Liver (tissue), 9 donors: ENCODE data around the gene PLA2G4F. TPM values are rescaled to one million over a fixed set of nuclear protein-coding genes. Genes with fewer than 3 reads are reported as not detected.

Experiments
- DNase-seq: peaks from one replicate; pipeline ENCODE4 v3.0.0-alpha.2; 2017; ENCODE audit warnings: low spot score
- H3K27ac ChIP-seq, 2 donors: one replicate each; pipeline ENCODE4 v1.7.0; 2013; ENCODE audit warnings: inconsistent platforms in 2 of 2, low read length in 2 of 2, control low read depth in 1 of 2, low read depth in 1 of 2, mild to moderate bottlenecking in 1 of 2
- H3K27me3 ChIP-seq, 4 donors: one replicate each; pipeline versions ENCODE4 v1.6.1 to v1.7.0; 2013; ENCODE audit warnings: low read length in 3 of 4, inconsistent platforms in 1 of 4, mild to moderate bottlenecking in 1 of 4, moderate library complexity in 1 of 4; ENCODE audit not compliant: control insufficient read depth in 4 of 4, insufficient read depth in 4 of 4
- H3K36me3 ChIP-seq, 4 donors: one replicate each; pipeline versions ENCODE4 v1.6.1 to v1.7.0; 2013; ENCODE audit warnings: low read length in 3 of 4, mild to moderate bottlenecking in 3 of 4, low read depth in 1 of 4, moderate library complexity in 1 of 4; ENCODE audit not compliant: control insufficient read depth in 4 of 4, insufficient read depth in 3 of 4
- H3K4me1 ChIP-seq, 4 donors: one replicate each; pipeline versions ENCODE4 v1.6.1 to v1.7.0; 2013; ENCODE audit warnings: low read length in 3 of 4, mild to moderate bottlenecking in 3 of 4, moderate library complexity in 1 of 4; ENCODE audit not compliant: control insufficient read depth in 4 of 4, insufficient read depth in 4 of 4
- H3K4me3 ChIP-seq, 3 donors: one replicate each; pipeline versions ENCODE4 v1.6.1 to v1.7.0; 2013; ENCODE audit warnings: low read length in 3 of 3, control low read depth in 1 of 3, low read depth in 1 of 3, mild to moderate bottlenecking in 1 of 3
- H3K9ac ChIP-seq, 2 donors: one replicate each; pipeline ENCODE4 v1.7.0; 2013; ENCODE audit warnings: low read length in 2 of 2, mild to moderate bottlenecking in 2 of 2, moderate library complexity in 2 of 2, control low read depth in 1 of 2, low read depth in 1 of 2
- H3K9me3 ChIP-seq, 4 donors: one replicate each; pipeline versions ENCODE4 v1.6.1 to v1.7.0; 2013; ENCODE audit warnings: low read length in 3 of 4; ENCODE audit not compliant: control insufficient read depth in 4 of 4
- EGR1 ChIP-seq, 2 donors: IDR thresholded peaks; 2 replicates each; pipeline ENCODE4 v1.6.1; 2016 to 2018; ENCODE audit warnings: antibody characterized with exemption in 2 of 2, low read depth in 2 of 2
- FOXA1 ChIP-seq: IDR thresholded peaks from 2 replicates; pipeline ENCODE4 v1.6.1; 2016; ENCODE audit warnings: antibody characterized with exemption
- FOXA2 ChIP-seq: IDR thresholded peaks from 2 replicates; pipeline ENCODE4 v1.6.1; 2016; ENCODE audit warnings: antibody characterized with exemption
- GABPA ChIP-seq, 2 donors: IDR thresholded peaks in 1 of 2; conservative IDR thresholded peaks in 1 of 2; 2 replicates each; pipeline ENCODE4 v1.6.1; 2016; ENCODE audit warnings: antibody characterized with exemption in 2 of 2, mild to moderate bottlenecking in 1 of 2, moderate library complexity in 1 of 2
- HNF4A ChIP-seq, 2 donors: conservative IDR thresholded peaks; 2 replicates each; pipeline ENCODE4 v1.6.1; 2016; ENCODE audit warnings: antibody characterized with exemption in 2 of 2, mild to moderate bottlenecking in 2 of 2
- HNF4G ChIP-seq: IDR thresholded peaks from 2 replicates; pipeline ENCODE4 v1.6.1; 2016; ENCODE audit warnings: antibody characterized with exemption
- JUND ChIP-seq, 2 donors: IDR thresholded peaks; 2 replicates each; pipeline ENCODE4 v1.6.1; 2016; ENCODE audit warnings: antibody characterized with exemption in 2 of 2
- NR2F2 ChIP-seq: IDR thresholded peaks from 2 replicates; pipeline ENCODE4 v1.6.1; 2016; ENCODE audit warnings: antibody characterized with exemption
- RAD21 ChIP-seq, 2 donors: IDR thresholded peaks; 2 replicates each; pipeline ENCODE4 v1.6.1; 2016; ENCODE audit warnings: antibody characterized with exemption in 2 of 2, mild to moderate bottlenecking in 2 of 2
- RXRA ChIP-seq, 2 donors: IDR thresholded peaks; 2 replicates each; pipeline ENCODE4 v1.6.1; 2017 to 2018; ENCODE audit warnings: antibody characterized with exemption in 2 of 2, mild to moderate bottlenecking in 1 of 2
- SP1 ChIP-seq: IDR thresholded peaks from 2 replicates; pipeline ENCODE4 v1.6.1; 2018; ENCODE audit warnings: antibody characterized with exemption, mild to moderate bottlenecking
- TAF1 ChIP-seq: conservative IDR thresholded peaks from 2 replicates; pipeline ENCODE4 v1.6.1; 2016; ENCODE audit warnings: antibody characterized with exemption, mild to moderate bottlenecking
- YY1 ChIP-seq: IDR thresholded peaks from 2 replicates; pipeline ENCODE4 v1.6.1; 2016; ENCODE audit warnings: antibody characterized with exemption, mild to moderate bottlenecking
- WGBS: extraction: QIAGEN DNeasy Blood & Tissue Kit; methylation state at CpG from one replicate; pipeline ENCODE4 v1.1.7; 2013; 5-methylcytosine and 5-hydroxymethylcytosine counted together
- polyA plus RNA-seq, 2 donors: library from polyadenylated mRNA; stranded (reverse) in 1 of 2; unstranded in 1 of 2; fragments of 200-250 nt in 1 of 2; fragments of >200 nt in 1 of 2; fragmentation: Nextera tagmentation in 1 of 2; extraction: Ambion mirVana in 1 of 2; gene quantifications; one replicate each; pipeline versions ENCODE4 v1.2.1 to v1.2.3, GENCODE V29; 2013 to 2015
- total RNA-seq, 2 donors: library from RNA; depleted of rRNA; stranded (reverse); fragments of >200 nt; gene quantifications; one replicate each; pipeline ENCODE4 v1.2.3, GENCODE V29; 2014
- TF ChIP-seq, protein P1 (sequence below): fragments of 150-350 bp; IDR thresholded peaks from 2 replicates; pipeline ENCODE4 v1.5.1; 2017; ENCODE audit warnings: improper control_type of control experiment, low read depth, low read length; ENCODE audit not compliant: missing input control
- TF ChIP-seq, protein P2 (sequence below): IDR thresholded peaks from 2 replicates; pipeline ENCODE4 v1.6.1; 2016; ENCODE audit warnings: antibody characterized with exemption
- TF ChIP-seq, protein P3 (sequence below): IDR thresholded peaks from 2 replicates; pipeline ENCODE4 v1.6.1; 2016; ENCODE audit warnings: antibody characterized with exemption
- TF ChIP-seq, protein P4 (sequence below): IDR thresholded peaks from 2 replicates; pipeline ENCODE4 v1.6.1; 2016; ENCODE audit warnings: antibody characterized with exemption, mild to moderate bottlenecking
- TF ChIP-seq, protein P5 (sequence below): IDR thresholded peaks from 2 replicates; pipeline ENCODE4 v1.6.1; 2016; ENCODE audit warnings: antibody characterized with exemption
- donor health status: healthy.
- donor health status: healthy.
- donor health status: healthy.
- donor health status: healthy.
- donor health status: healthy.

Gene PLA2G4F
- total and polyA plus RNA-seq, 4 donors = not detected

DNA sequence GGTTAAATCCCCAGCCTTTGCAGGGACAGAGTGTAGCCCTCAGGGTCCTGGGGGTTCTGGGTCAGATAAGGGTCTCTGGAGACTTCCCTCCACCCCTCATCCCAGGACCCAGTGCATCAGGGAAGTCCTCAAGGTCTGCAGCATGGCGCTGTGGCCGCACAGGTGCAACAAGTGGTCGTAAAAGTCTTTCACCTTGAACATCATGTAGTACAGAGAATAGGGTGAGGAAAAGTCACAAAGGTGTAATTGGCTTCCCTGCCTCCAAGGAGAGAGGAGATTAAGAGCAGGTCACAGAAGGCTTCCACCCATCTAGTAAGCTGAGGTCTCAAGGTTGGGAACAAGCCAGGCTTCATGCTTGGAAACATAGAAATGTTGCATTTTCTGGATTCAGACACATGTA lies 32.9 kb downstream of the PLA2G4F start:
- TF ChIP-seq FOXA1 (no peak), RXRA (IDR thresholded peaks at IDR 0.05) (no peak), GABPA (IDR thresholded peaks at IDR 0.05 in 1 of 2, conservative IDR thresholded peaks at IDR 0.05 in 1 of 2) (no peak), JUND (IDR thresholded peaks at IDR 0.05) (no peak), HNF4A (conservative IDR thresholded peaks at IDR 0.05) (no peak), SP1 (no peak), NR2F2 (no peak)
- TF ChIP-seq, protein P1, sequence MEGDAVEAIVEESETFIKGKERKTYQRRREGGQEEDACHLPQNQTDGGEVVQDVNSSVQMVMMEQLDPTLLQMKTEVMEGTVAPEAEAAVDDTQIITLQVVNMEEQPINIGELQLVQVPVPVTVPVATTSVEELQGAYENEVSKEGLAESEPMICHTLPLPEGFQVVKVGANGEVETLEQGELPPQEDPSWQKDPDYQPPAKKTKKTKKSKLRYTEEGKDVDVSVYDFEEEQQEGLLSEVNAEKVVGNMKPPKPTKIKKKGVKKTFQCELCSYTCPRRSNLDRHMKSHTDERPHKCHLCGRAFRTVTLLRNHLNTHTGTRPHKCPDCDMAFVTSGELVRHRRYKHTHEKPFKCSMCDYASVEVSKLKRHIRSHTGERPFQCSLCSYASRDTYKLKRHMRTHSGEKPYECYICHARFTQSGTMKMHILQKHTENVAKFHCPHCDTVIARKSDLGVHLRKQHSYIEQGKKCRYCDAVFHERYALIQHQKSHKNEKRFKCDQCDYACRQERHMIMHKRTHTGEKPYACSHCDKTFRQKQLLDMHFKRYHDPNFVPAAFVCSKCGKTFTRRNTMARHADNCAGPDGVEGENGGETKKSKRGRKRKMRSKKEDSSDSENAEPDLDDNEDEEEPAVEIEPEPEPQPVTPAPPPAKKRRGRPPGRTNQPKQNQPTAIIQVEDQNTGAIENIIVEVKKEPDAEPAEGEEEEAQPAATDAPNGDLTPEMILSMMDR = no peak
- Histone ChIP-seq H3K9ac (no peak overlapping the region), H3K4me3 (no peak overlapping the region), H3K4me1 (no peaks in the 10 kb centered on the region), H3K36me3 (no peaks in the 10 kb centered on the region), H3K27ac (no peak overlapping the region), H3K9me3 (no peaks in the 10 kb centered on the region), H3K27me3 (no peaks in the 10 kb centered on the region)
- WGBS = 93% methylated on average over 3 of the region's 3 CpGs
- no peak for DNase-seq

DNA sequence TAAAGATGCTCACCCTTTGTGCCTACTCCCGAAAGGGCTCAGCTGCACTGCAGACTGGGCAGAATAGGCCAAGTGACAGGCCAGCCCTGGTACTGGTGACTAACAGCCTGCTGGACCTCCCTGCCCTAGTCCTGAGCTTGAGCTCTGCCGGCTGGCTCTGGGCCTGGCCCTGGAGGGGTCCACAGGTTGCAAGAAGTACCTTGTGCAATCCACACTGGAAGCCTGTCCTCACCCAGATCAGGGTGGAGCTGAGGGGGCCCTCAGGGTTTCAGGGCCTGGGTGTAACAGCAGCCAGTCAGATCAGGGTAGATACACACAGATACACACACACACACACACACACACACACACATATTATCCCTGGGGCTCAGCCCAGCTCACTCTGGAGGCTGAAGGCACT lies 34.8 kb downstream of the PLA2G4F start:
- no peaks in the 10 kb centered on the region for H3K4me1 ChIP-seq
- WGBS = 27% methylated on average over 2 of the region's 2 CpGs
- no peak for TF ChIP-seq GABPA (IDR thresholded peaks at IDR 0.05 in 1 of 2, conservative IDR thresholded peaks at IDR 0.05 in 1 of 2)
- TF ChIP-seq, protein P1 = no peak
- TF ChIP-seq NR2F2 = no peak
- TF ChIP-seq SP1 = no peak
- TF ChIP-seq, protein P2, sequence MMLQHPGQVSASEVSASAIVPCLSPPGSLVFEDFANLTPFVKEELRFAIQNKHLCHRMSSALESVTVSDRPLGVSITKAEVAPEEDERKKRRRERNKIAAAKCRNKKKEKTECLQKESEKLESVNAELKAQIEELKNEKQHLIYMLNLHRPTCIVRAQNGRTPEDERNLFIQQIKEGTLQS = no peak
- TF ChIP-seq, protein P3, sequence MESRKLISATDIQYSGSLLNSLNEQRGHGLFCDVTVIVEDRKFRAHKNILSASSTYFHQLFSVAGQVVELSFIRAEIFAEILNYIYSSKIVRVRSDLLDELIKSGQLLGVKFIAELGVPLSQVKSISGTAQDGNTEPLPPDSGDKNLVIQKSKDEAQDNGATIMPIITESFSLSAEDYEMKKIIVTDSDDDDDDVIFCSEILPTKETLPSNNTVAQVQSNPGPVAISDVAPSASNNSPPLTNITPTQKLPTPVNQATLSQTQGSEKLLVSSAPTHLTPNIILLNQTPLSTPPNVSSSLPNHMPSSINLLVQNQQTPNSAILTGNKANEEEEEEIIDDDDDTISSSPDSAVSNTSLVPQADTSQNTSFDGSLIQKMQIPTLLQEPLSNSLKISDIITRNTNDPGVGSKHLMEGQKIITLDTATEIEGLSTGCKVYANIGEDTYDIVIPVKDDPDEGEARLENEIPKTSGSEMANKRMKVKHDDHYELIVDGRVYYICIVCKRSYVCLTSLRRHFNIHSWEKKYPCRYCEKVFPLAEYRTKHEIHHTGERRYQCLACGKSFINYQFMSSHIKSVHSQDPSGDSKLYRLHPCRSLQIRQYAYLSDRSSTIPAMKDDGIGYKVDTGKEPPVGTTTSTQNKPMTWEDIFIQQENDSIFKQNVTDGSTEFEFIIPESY = no peak
- TF ChIP-seq FOXA1 = no peak
- TF ChIP-seq, protein P4, sequence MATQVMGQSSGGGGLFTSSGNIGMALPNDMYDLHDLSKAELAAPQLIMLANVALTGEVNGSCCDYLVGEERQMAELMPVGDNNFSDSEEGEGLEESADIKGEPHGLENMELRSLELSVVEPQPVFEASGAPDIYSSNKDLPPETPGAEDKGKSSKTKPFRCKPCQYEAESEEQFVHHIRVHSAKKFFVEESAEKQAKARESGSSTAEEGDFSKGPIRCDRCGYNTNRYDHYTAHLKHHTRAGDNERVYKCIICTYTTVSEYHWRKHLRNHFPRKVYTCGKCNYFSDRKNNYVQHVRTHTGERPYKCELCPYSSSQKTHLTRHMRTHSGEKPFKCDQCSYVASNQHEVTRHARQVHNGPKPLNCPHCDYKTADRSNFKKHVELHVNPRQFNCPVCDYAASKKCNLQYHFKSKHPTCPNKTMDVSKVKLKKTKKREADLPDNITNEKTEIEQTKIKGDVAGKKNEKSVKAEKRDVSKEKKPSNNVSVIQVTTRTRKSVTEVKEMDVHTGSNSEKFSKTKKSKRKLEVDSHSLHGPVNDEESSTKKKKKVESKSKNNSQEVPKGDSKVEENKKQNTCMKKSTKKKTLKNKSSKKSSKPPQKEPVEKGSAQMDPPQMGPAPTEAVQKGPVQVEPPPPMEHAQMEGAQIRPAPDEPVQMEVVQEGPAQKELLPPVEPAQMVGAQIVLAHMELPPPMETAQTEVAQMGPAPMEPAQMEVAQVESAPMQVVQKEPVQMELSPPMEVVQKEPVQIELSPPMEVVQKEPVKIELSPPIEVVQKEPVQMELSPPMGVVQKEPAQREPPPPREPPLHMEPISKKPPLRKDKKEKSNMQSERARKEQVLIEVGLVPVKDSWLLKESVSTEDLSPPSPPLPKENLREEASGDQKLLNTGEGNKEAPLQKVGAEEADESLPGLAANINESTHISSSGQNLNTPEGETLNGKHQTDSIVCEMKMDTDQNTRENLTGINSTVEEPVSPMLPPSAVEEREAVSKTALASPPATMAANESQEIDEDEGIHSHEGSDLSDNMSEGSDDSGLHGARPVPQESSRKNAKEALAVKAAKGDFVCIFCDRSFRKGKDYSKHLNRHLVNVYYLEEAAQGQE = no peak
- TF ChIP-seq RXRA (IDR thresholded peaks at IDR 0.05) = no peak
- TF ChIP-seq FOXA2 = no peak
- TF ChIP-seq EGR1 (IDR thresholded peaks at IDR 0.05; ENCODE audit: low read depth in 2 of 2) = no peak
- TF ChIP-seq, protein P5, sequence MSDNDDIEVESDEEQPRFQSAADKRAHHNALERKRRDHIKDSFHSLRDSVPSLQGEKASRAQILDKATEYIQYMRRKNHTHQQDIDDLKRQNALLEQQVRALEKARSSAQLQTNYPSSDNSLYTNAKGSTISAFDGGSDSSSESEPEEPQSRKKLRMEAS = no peak
- TF ChIP-seq TAF1 = no peak
- no peak for TF ChIP-seq YY1
- no peak for TF ChIP-seq JUND (IDR thresholded peaks at IDR 0.05)
- TF ChIP-seq HNF4A (conservative IDR thresholded peaks at IDR 0.05) = no peak
- TF ChIP-seq RAD21 (IDR thresholded peaks at IDR 0.05) = no peak
- TF ChIP-seq HNF4G = no peak
- H3K4me3 ChIP-seq = no peak overlapping the region
- no peaks in the 10 kb centered on the region for H3K27me3 ChIP-seq
- H3K9me3 ChIP-seq = no peaks in the 10 kb centered on the region
- no peak for DNase-seq
- H3K27ac ChIP-seq = no peak overlapping the region
- H3K9ac ChIP-seq = no peak overlapping the region
- no peaks in the 10 kb centered on the region for H3K36me3 ChIP-seq
